Endothelial cell of umbilical vein (primary cell): ENCODE data around the gene ZNF764. TPM values are rescaled to one million over a fixed set of nuclear protein-coding genes. Genes with fewer than 3 reads are reported as not detected.
"Not testable (repeated sequence)": the region's sequence is repeated elsewhere in the genome, so short reads cannot be mapped to it uniquely, and the experiment has no call there.

Experiments used
- BruUV-seq: library from RNA; stranded (reverse); fragments of 400-500 nt; replicated peaks from 2 replicates; lab custom pipeline; 2021; lab: Mats Ljungman, UMichigan
- CTCF ChIA-PET: fragments of 300-600, 350-600 bp; sonication (Branson Sonifier 250); formaldehyde crosslinking; loops from one replicate; lab custom pipeline; 2021; ENCODE audit warnings: antibody characterized with exemption, inconsistent platforms; lab: Charles Lee
- POLR2A ChIA-PET: fragments of 300-600, 350-600 bp; sonication (Branson Sonifier 250); formaldehyde crosslinking; loops from one replicate; lab custom pipeline; 2021; ENCODE audit warnings: antibody characterized with exemption, inconsistent platforms; lab: Charles Lee
- DNase-seq: peaks from one replicate; pipeline ENCODE4 v3.0.0-alpha.2; 2011; ENCODE audit warnings: low read depth, low spot score
- FAIRE-seq: peaks from 2 replicates; lab custom pipeline; 2011; peaks lifted over from hg19 to GRCh38; lab: Jason Lieb, UNC
- H2AFZ ChIP-seq: 2 replicates; pipeline ENCODE4 v1.6.0; 2012; ENCODE audit warnings: low read depth, low read length, control low read depth, inconsistent platforms
- H3K27ac ChIP-seq: 2 replicates; pipeline ENCODE4 v1.5.1; 2011; ENCODE audit warnings: low read depth, mild to moderate bottlenecking, control low read depth, low read length, moderate library complexity; ENCODE audit not compliant: insufficient read depth
- H3K27me3 ChIP-seq, 2 experiments: 2 replicates each; pipeline versions ENCODE4 v1.6.0 to v1.6.1; 2011; ENCODE audit warnings: low read length in 2 of 2, mixed read lengths in 1 of 2; ENCODE audit not compliant: control insufficient read depth in 2 of 2, insufficient read depth in 2 of 2
- H3K36me3 ChIP-seq, 2 experiments: 2 replicates in 1 of 2; 3 replicates in 1 of 2; pipeline ENCODE4 v1.5.1; 2011; ENCODE audit warnings: low read length in 2 of 2, mild to moderate bottlenecking in 1 of 2, moderate library complexity in 1 of 2; ENCODE audit not compliant: control insufficient read depth in 2 of 2, insufficient read depth in 2 of 2; ENCODE audit errors: extremely low read depth in 1 of 2
- H3K4me1 ChIP-seq: 3 replicates; pipeline ENCODE4 v1.5.1; 2011; ENCODE audit warnings: mild to moderate bottlenecking, low read length; ENCODE audit not compliant: control insufficient read depth, insufficient read depth; ENCODE audit errors: extremely low read depth
- H3K4me2 ChIP-seq: 2 replicates; pipeline ENCODE4 v1.6.1; 2011; ENCODE audit warnings: low read length, control low read depth, mixed read lengths; ENCODE audit not compliant: insufficient read depth
- H3K4me3 ChIP-seq, 3 experiments: fragments of 200-600 bp in 1 of 3; sonication (generic), shearing (Covaris generic) in 1 of 3; replicated peaks in 1 of 3; 2 replicates each; pipeline ENCODE4 v1.5.1; 2011 to 2016; ENCODE audit warnings: control low read depth in 3 of 3, low read length in 3 of 3, mild to moderate bottlenecking in 2 of 3, inconsistent platforms in 1 of 3, low read depth in 1 of 3, moderate library complexity in 1 of 3; ENCODE audit not compliant: insufficient read depth in 1 of 3
- H3K79me2 ChIP-seq: 2 replicates; pipeline ENCODE4 v1.6.0; 2012; ENCODE audit warnings: low read length, inconsistent platforms; ENCODE audit not compliant: control insufficient read depth, insufficient read depth
- H3K9ac ChIP-seq: replicated peaks from 2 replicates; pipeline ENCODE3; 2011; ENCODE audit warnings: low read length, control low read depth; ENCODE audit not compliant: insufficient read depth; ENCODE audit errors: extremely low read depth
- H3K9me1 ChIP-seq: replicated peaks from 3 replicates; pipeline ENCODE4 v1.6.0; 2011; ENCODE audit warnings: mild to moderate bottlenecking, low read length; ENCODE audit not compliant: control insufficient read depth, insufficient read depth; ENCODE audit errors: extremely low read depth
- H3K9me3 ChIP-seq: replicated peaks from 2 replicates; pipeline ENCODE4 v1.5.1; 2012; ENCODE audit warnings: low read length, inconsistent platforms; ENCODE audit not compliant: control insufficient read depth, insufficient read depth
- H4K20me1 ChIP-seq: replicated peaks from 2 replicates; pipeline ENCODE3; 2011; ENCODE audit warnings: mild to moderate bottlenecking, low read length; ENCODE audit not compliant: control insufficient read depth, insufficient read depth; ENCODE audit errors: extremely low read depth
- EZH2 ChIP-seq: IDR thresholded peaks from 2 replicates; pipeline ENCODE4 v1.6.1; 2012; ENCODE audit warnings: borderline replicate concordance, low read depth, mild to moderate bottlenecking, moderate library complexity, low read length, inconsistent platforms; ENCODE audit not compliant: severe bottlenecking
- FOS ChIP-seq: IDR thresholded peaks from 2 replicates; pipeline ENCODE4 v1.6.1; 2011; ENCODE audit warnings: mild to moderate bottlenecking, low read length, moderate library complexity, borderline replicate concordance; ENCODE audit not compliant: insufficient read depth
- GATA2 ChIP-seq: IDR thresholded peaks from 2 replicates; pipeline ENCODE4 v1.7.0; 2011; ENCODE audit warnings: low read depth, mild to moderate bottlenecking, moderate library complexity, mixed read lengths, low read length; ENCODE audit not compliant: insufficient read length, insufficient read depth
- JUN ChIP-seq: IDR thresholded peaks from 2 replicates; pipeline ENCODE4 v1.6.1; 2011; ENCODE audit warnings: borderline replicate concordance, low read depth; ENCODE audit not compliant: insufficient read length, insufficient read depth
- MYC ChIP-seq: IDR thresholded peaks from one replicate; pipeline ENCODE4 v1.6.1; 2011; ENCODE audit warnings: mild to moderate bottlenecking, low read depth, low read length
- POLR2A ChIP-seq: IDR thresholded peaks from 2 replicates; pipeline ENCODE4 v1.6.1; 2012; ENCODE audit warnings: low read depth, mild to moderate bottlenecking, control low read depth, low read length
- POLR2AphosphoS5 ChIP-seq: IDR thresholded peaks from 2 replicates; pipeline ENCODE4 v1.6.1; 2012; ENCODE audit warnings: low read depth, mild to moderate bottlenecking, control low read depth, low read length, moderate library complexity; ENCODE audit not compliant: insufficient read depth
- dilution Hi-C: fragments of 300-500 bp; cut with MboI; formaldehyde crosslinking; loops from one replicate; pipeline ENCODE4 v1.15.0; 2019; ENCODE audit warnings: low sequenced_read_pairs; ENCODE audit not compliant: extremely low pct_ligation_motif_present
- intact Hi-C: fragments of 100-400 bp; cut with micrococcal nuclease; formaldehyde crosslinking; loops from one replicate; pipeline ENCODE4 v1.10.0; 2022
- polyA plus RNA-seq, 4 experiments: library from polyadenylated mRNA; depleted of rRNA in 3 of 4; stranded (reverse) in 3 of 4; unstranded in 1 of 4; fragments of >200 nt; gene quantifications; 2 replicates each; pipeline versions ENCODE4 v1.2.1 to v1.2.3, GENCODE V29; 2011 to 2012; ENCODE audit warnings: missing spikeins in 1 of 4
- total RNA-seq: library from RNA; stranded (reverse); gene quantifications from 2 replicates; pipeline ENCODE4 v1.2.3, GENCODE V29; 2021
- TF ChIP-seq, protein P1 (sequence below): IDR thresholded peaks from 2 replicates; pipeline ENCODE4 v1.6.1; 2011; ENCODE audit not compliant: insufficient read depth, insufficient read length
- TF ChIP-seq, protein P2 (sequence below), 2 donors: IDR thresholded peaks; 1 replicate in 1 of 2; 2 replicates in 1 of 2; pipeline ENCODE4 v1.5.1; 2011; ENCODE audit warnings: low read length in 2 of 2, mild to moderate bottlenecking in 2 of 2, moderate library complexity in 2 of 2, control low read depth in 1 of 2, inconsistent platforms in 1 of 2, low read depth in 1 of 2; ENCODE audit not compliant: insufficient read depth in 1 of 2; ENCODE audit errors: extremely low read depth in 1 of 2

The ZNF764 gene
- total and polyA plus RNA-seq, 2 donors (not counting 3 experiments of a cell fraction or from before 2014, with no cell fraction given), result 5.0 to 12.1 TPM

DNA sequence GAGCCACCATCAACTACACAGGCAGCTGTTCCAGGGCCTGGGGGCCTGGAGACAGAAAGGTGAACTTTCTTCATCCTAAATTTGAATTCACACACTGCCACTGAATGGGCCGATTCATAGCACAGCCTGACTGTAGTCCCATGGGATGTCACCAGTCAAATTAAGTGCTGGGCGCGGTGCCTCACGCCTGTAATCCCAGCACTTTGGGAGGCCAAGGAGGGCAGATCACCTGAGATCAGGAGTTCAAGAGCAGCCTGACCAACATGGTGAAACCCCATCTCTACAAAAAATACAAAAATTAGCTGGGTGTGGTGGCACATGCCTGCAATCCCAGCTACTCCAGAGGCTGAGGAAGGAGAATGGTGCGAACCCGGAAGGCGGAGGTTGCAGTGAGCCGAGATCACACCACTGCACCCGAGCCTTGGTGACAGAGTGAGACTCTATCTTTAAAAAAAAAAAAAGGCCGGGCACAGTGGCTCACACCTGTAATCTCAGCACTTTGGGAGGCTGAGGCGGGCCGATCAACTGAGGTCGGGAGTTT is 18.1 kb downstream of the ZNF764 start:
- H3K9me3 ChIP-seq, dilution Hi-C loops, H3K27me3 ChIP-seq, POLR2A ChIA-PET, intact Hi-C loops, H3K36me3 ChIP-seq, DNase-seq, H3K4me2 ChIP-seq, H4K20me1 ChIP-seq, H2AFZ ChIP-seq, BruUV-seq, H3K79me2 ChIP-seq, H3K9me1 ChIP-seq, H3K9ac ChIP-seq, H3K27ac ChIP-seq, FAIRE-seq, H3K4me3 ChIP-seq: not testable (repeated sequence)
- CTCF ChIA-PET, result interaction anchor here (1.1 kb wide), 1 partner anchor 18 kb away, joined by 3 read pairs; the partner anchor contains the start of gene ZNF764
- peaks cover 22% of the 10 kb centered on the region for H3K4me1 ChIP-seq

DNA sequence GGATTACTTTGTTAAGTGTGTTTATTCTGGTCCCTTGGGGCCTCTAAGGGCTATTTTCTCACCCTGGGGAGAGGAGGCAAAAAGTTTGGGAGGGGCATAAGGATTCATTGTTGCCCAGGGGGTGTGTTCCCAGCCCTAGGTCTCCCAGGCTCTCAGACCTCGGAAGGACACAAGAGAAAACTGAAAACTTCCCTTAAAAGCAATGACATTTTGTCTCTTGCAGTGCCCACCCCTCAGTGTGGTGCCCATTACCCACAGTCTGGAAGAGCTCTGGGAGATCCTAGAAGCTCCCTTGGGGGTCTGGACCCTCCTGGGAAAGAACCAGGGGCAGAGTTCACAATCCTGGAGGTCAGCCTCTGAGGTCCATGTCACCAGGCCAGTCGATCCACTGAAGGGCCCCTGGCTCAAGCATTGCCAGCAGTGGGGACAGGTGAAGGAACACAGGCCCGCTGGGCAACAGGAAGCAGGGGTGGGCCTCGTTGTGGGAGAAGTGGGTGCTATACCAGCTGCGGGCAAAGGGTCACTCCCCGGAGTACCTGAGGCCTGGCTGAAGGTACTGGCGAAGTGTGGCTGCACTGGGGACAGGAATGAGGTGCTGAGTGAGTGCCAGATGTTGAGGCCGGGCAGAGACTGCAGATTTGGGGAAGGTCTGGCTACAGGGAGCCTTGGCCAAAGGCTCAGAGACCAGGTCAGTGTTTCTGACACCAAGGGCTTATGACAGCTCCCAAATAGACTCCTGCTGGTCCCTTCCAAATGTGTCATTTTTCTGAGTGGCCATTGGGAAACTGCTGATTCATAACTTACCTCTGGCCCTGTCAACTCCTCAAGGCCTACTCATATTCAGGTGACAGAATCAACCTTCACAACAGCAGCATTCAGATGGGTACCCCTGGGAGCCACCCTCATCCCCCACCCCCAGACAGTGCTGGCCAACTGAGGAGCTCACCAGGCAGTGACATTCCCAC is 18.9 kb downstream of the ZNF764 start:
- POLR2A ChIA-PET, result no interaction called here
- CTCF ChIA-PET, result no interaction called here
- no peaks in the 10 kb centered on the region for H3K9me3 ChIP-seq
- TF ChIP-seq EZH2 (no peak), FOS (no peak), POLR2AphosphoS5 (no peak), MYC (no peak), GATA2 (no peak), POLR2A (no peak), JUN (no peak)
- TF ChIP-seq, protein P1, sequence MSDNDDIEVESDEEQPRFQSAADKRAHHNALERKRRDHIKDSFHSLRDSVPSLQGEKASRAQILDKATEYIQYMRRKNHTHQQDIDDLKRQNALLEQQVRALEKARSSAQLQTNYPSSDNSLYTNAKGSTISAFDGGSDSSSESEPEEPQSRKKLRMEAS, result no peak
- TF ChIP-seq, protein P2, sequence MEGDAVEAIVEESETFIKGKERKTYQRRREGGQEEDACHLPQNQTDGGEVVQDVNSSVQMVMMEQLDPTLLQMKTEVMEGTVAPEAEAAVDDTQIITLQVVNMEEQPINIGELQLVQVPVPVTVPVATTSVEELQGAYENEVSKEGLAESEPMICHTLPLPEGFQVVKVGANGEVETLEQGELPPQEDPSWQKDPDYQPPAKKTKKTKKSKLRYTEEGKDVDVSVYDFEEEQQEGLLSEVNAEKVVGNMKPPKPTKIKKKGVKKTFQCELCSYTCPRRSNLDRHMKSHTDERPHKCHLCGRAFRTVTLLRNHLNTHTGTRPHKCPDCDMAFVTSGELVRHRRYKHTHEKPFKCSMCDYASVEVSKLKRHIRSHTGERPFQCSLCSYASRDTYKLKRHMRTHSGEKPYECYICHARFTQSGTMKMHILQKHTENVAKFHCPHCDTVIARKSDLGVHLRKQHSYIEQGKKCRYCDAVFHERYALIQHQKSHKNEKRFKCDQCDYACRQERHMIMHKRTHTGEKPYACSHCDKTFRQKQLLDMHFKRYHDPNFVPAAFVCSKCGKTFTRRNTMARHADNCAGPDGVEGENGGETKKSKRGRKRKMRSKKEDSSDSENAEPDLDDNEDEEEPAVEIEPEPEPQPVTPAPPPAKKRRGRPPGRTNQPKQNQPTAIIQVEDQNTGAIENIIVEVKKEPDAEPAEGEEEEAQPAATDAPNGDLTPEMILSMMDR (IDR thresholded peaks at IDR 0.05; ENCODE audit: extremely low read depth in 1 of 2, insufficient read depth in 1 of 2, low read depth in 1 of 2, low read length in 2 of 2), result no peak
- no peak overlapping the region for H3K4me3 ChIP-seq
- no peak overlapping the region for H3K27ac ChIP-seq
- no peak overlapping the region for H2AFZ ChIP-seq
- FAIRE-seq (no peak), DNase-seq (no peak)
- peaks cover 2% of the 10 kb centered on the region for H3K79me2 ChIP-seq
- intact Hi-C loops (no loop called here), dilution Hi-C loops (no loop called here)
- no peak overlapping the region for H3K4me2 ChIP-seq
- no peak overlapping the region for H3K9ac ChIP-seq
- BruUV-seq, result no TSS peak
- no peaks in the 10 kb centered on the region for H3K36me3 ChIP-seq
- H3K4me1 ChIP-seq, result peaks cover 23% of the 10 kb centered on the region
- H4K20me1 ChIP-seq, result no peaks in the 10 kb centered on the region
- H3K9me1 ChIP-seq, result no peaks in the 10 kb centered on the region
- H3K27me3 ChIP-seq, result no peaks in the 10 kb centered on the region
